H1 (cell line): Measurements from ENCODE around the gene ATF7IP. TPM values are rescaled to one million over a fixed set of nuclear protein-coding genes. Genes with fewer than 3 reads are reported as not detected.

Experiments
- CTCF ChIA-PET: fragments of 300-600 bp; sonication (Branson Sonifier 250); formaldehyde crosslinking; loops from one replicate; lab custom pipeline; 2021; ENCODE audit not compliant: partially characterized antibody; lab: Charles Lee
- POLR2A ChIA-PET: fragments of 300-600 bp; sonication (Branson Sonifier 250); formaldehyde crosslinking; loops from one replicate; lab custom pipeline; 2021; ENCODE audit warnings: inconsistent platforms; ENCODE audit not compliant: partially characterized antibody; lab: Charles Lee
- DNase-seq, 2 experiments: peaks; one replicate each; pipeline versions ENCODE4 v3.0.0 to v3.0.0-alpha.2; 2010 to 2022; ENCODE audit warnings: low spot score in 2 of 2, low read depth in 1 of 2, mixed read lengths in 1 of 2
- FAIRE-seq: peaks from 2 replicates; lab custom pipeline; 2011; peaks lifted over from hg19 to GRCh38; lab: Jason Lieb, UNC
- H2AFZ ChIP-seq: 2 replicates; pipeline ENCODE4 v1.8.1; 2012; ENCODE audit warnings: low read length, inconsistent platforms
- H2AK5ac ChIP-seq: 2 replicates; pipeline ENCODE4 v1.6.1; 2013; ENCODE audit warnings: low read depth, low read length
- H2BK120ac ChIP-seq: replicated peaks from 2 replicates; pipeline ENCODE3; 2013; ENCODE audit warnings: low read depth, low read length, inconsistent platforms
- H2BK12ac ChIP-seq: 2 replicates; pipeline ENCODE4 v1.6.1; 2013; ENCODE audit warnings: low read depth, low read length
- H2BK15ac ChIP-seq: 2 replicates; pipeline ENCODE4 v1.6.1; 2013; ENCODE audit warnings: low read length
- H2BK20ac ChIP-seq: 2 replicates; pipeline ENCODE4 v1.6.1; 2013; ENCODE audit warnings: low read length
- H2BK5ac ChIP-seq: 2 replicates; pipeline ENCODE4 v1.6.1; 2013; ENCODE audit warnings: low read depth, low read length
- H3K14ac ChIP-seq: 2 replicates; pipeline ENCODE4 v1.6.1; 2013; ENCODE audit warnings: inconsistent platforms; ENCODE audit not compliant: insufficient read length
- H3K18ac ChIP-seq: 2 replicates; pipeline ENCODE4 v1.6.1; 2013; ENCODE audit warnings: low read length; ENCODE audit errors: extremely low read depth
- H3K23ac ChIP-seq: 2 replicates; pipeline ENCODE4 v1.6.1; 2013; ENCODE audit warnings: inconsistent platforms; ENCODE audit not compliant: insufficient read length
- H3K23me2 ChIP-seq: 2 replicates; pipeline ENCODE4 v1.6.1; 2013; ENCODE audit warnings: low read depth, low read length
- H3K27ac ChIP-seq: 2 replicates; pipeline ENCODE4 v1.6.1; 2011; ENCODE audit warnings: low read depth, low read length, inconsistent platforms
- H3K27me3 ChIP-seq, 4 experiments: replicated peaks in 1 of 4; 1 replicate in 1 of 4; 2 replicates in 3 of 4; pipeline versions ENCODE4 v1.6.1 to v1.8.1; 2011 to 2013; ENCODE audit warnings: low read length in 3 of 4, mild to moderate bottlenecking in 3 of 4, inconsistent platforms in 2 of 4, mixed read lengths in 2 of 4, moderate library complexity in 1 of 4; ENCODE audit not compliant: control insufficient read depth in 3 of 4, insufficient read depth in 3 of 4; ENCODE audit errors: extremely low read depth in 1 of 4
- H3K36me3 ChIP-seq, 4 experiments: 2 replicates each; pipeline versions ENCODE4 v1.6.1 to v1.8.1; 2011 to 2013; ENCODE audit warnings: mild to moderate bottlenecking in 4 of 4, low read length in 3 of 4, moderate library complexity in 2 of 4, control low read depth in 1 of 4, inconsistent platforms in 1 of 4; ENCODE audit not compliant: insufficient read depth in 4 of 4, control insufficient read depth in 2 of 4
- H3K4ac ChIP-seq: replicated peaks from 2 replicates; pipeline ENCODE3; 2013; ENCODE audit warnings: low read length, low read depth, mixed read lengths, inconsistent platforms; ENCODE audit not compliant: insufficient read length
- H3K4me1 ChIP-seq, 4 experiments: replicated peaks in 1 of 4; 1 replicate in 1 of 4; 2 replicates in 3 of 4; pipeline versions ENCODE4 v1.6.1 to v1.8.1; 2011 to 2013; ENCODE audit warnings: low read length in 3 of 4, inconsistent platforms in 2 of 4, mixed read lengths in 1 of 4; ENCODE audit not compliant: insufficient read depth in 4 of 4, control insufficient read depth in 3 of 4
- H3K4me2 ChIP-seq, 2 experiments: 2 replicates each; pipeline versions ENCODE4 v1.6.1 to v1.8.1; 2011 to 2013; ENCODE audit warnings: low read depth in 2 of 2, low read length in 2 of 2, control low read depth in 1 of 2, inconsistent platforms in 1 of 2, mild to moderate bottlenecking in 1 of 2; ENCODE audit not compliant: insufficient read depth in 1 of 2
- H3K4me3 ChIP-seq, 4 experiments: fragments of 200-600, 300-600 bp in 1 of 4; sonication (generic), shearing (Covaris generic), sonication (Bioruptor Twin) in 1 of 4; 2 replicates each; pipeline versions ENCODE4 v1.5.1 to v1.8.1; 2011 to 2016; ENCODE audit warnings: low read length in 4 of 4, low read depth in 3 of 4, control low read depth in 2 of 4, inconsistent platforms in 2 of 4, mild to moderate bottlenecking in 2 of 4, mixed read lengths in 1 of 4, moderate library complexity in 1 of 4; ENCODE audit not compliant: insufficient read depth in 2 of 4; ENCODE audit errors: extremely low read depth in 1 of 4
- H3K56ac ChIP-seq: replicated peaks from 2 replicates; pipeline ENCODE3; 2013; ENCODE audit warnings: low read depth, mild to moderate bottlenecking, mixed read lengths, low read length, inconsistent platforms; ENCODE audit not compliant: insufficient read length
- H3K79me1 ChIP-seq: 2 replicates; pipeline ENCODE4 v1.6.1; 2013; ENCODE audit warnings: low read depth, low read length, control low read depth
- H3K79me2 ChIP-seq, 2 experiments: 2 replicates each; pipeline versions ENCODE4 v1.6.1 to v1.8.1; 2012 to 2013; ENCODE audit warnings: low read length in 2 of 2, mild to moderate bottlenecking in 2 of 2, inconsistent platforms in 1 of 2; ENCODE audit not compliant: insufficient read depth in 2 of 2, control insufficient read depth in 1 of 2
- H3K9ac ChIP-seq, 4 experiments: replicated peaks in 1 of 4; 1 replicate in 1 of 4; 2 replicates in 3 of 4; pipeline versions ENCODE4 v1.6.1 to v1.8.1; 2011 to 2013; ENCODE audit warnings: low read depth in 3 of 4, low read length in 3 of 4, control low read depth in 2 of 4, mild to moderate bottlenecking in 2 of 4, moderate library complexity in 2 of 4, inconsistent platforms in 1 of 4; ENCODE audit errors: extremely low read depth in 1 of 4
- H3K9me3 ChIP-seq, 2 experiments: 2 replicates each; pipeline versions ENCODE4 v1.6.1 to v1.8.1; 2012 to 2013; ENCODE audit warnings: mild to moderate bottlenecking in 2 of 2, moderate library complexity in 2 of 2, control low read depth in 1 of 2, inconsistent platforms in 1 of 2, low read depth in 1 of 2, low read length in 1 of 2, mixed read lengths in 1 of 2; ENCODE audit not compliant: insufficient read depth in 2 of 2
- H4K20me1 ChIP-seq, 2 experiments: replicated peaks in 1 of 2; 2 replicates each; pipeline versions ENCODE3 to v1.8.1; 2011 to 2013; ENCODE audit warnings: inconsistent platforms in 2 of 2, low read length in 2 of 2, mild to moderate bottlenecking in 1 of 2; ENCODE audit not compliant: insufficient read depth in 2 of 2, control insufficient read depth in 1 of 2
- H4K5ac ChIP-seq: 2 replicates; pipeline ENCODE4 v1.6.1; 2013; ENCODE audit warnings: low read length, low read depth, mixed read lengths, inconsistent platforms; ENCODE audit not compliant: insufficient read length
- H4K8ac ChIP-seq: 2 replicates; pipeline ENCODE4 v1.8.0; 2013; ENCODE audit warnings: mild to moderate bottlenecking, moderate library complexity, low read length, inconsistent platforms; ENCODE audit not compliant: insufficient read depth; ENCODE audit errors: extremely low read depth
- H4K91ac ChIP-seq: replicated peaks from 2 replicates; pipeline ENCODE3; 2013; ENCODE audit warnings: low read length, mixed read lengths, inconsistent platforms; ENCODE audit not compliant: insufficient read length
- BCL11A ChIP-seq, 2 experiments: IDR thresholded peaks; one replicate each; pipeline ENCODE4 v1.6.1; 2011; ENCODE audit warnings: low read depth in 2 of 2, low read length in 2 of 2, mild to moderate bottlenecking in 2 of 2
- CHD2 ChIP-seq: IDR thresholded peaks from 2 replicates; pipeline ENCODE4 v1.6.1; 2012; ENCODE audit warnings: low read length, improper control_type of control experiment
- CTCF ChIP-seq, 3 experiments: IDR thresholded peaks; 1 replicate in 2 of 3; 2 replicates in 1 of 3; pipeline versions ENCODE4 v1.5.1 to v1.6.1; 2011; ENCODE audit warnings: low read length in 3 of 3, mild to moderate bottlenecking in 3 of 3, inconsistent platforms in 2 of 3, low read depth in 1 of 3, moderate library complexity in 1 of 3; ENCODE audit not compliant: insufficient read depth in 1 of 3; ENCODE audit errors: control extremely low read depth in 1 of 3
- GABPA ChIP-seq: IDR thresholded peaks from 2 replicates; pipeline ENCODE4 v1.6.1; 2011; ENCODE audit warnings: mild to moderate bottlenecking, low read length, moderate library complexity, borderline replicate concordance; ENCODE audit not compliant: insufficient read depth
- POLR2AphosphoS5 ChIP-seq: IDR thresholded peaks from 2 replicates; pipeline ENCODE4 v1.6.1; 2011; ENCODE audit warnings: low read depth, low read length
- RAD21 ChIP-seq, 2 experiments: IDR thresholded peaks in 1 of 2; conservative IDR thresholded peaks in 1 of 2; 2 replicates each; pipeline ENCODE4 v1.6.1; 2011; ENCODE audit warnings: low read depth in 2 of 2, low read length in 2 of 2, improper control_type of control experiment in 1 of 2, inconsistent platforms in 1 of 2, mild to moderate bottlenecking in 1 of 2, moderate library complexity in 1 of 2
- SIRT6 ChIP-seq: IDR thresholded peaks from one replicate; pipeline ENCODE4 v1.7.1; 2012; ENCODE audit warnings: low read length, inconsistent platforms
- SRF ChIP-seq: IDR thresholded peaks from 2 replicates; pipeline ENCODE4 v1.6.1; 2011; ENCODE audit warnings: mild to moderate bottlenecking, low read depth, low read length, moderate library complexity
- TEAD4 ChIP-seq: IDR thresholded peaks from 2 replicates; pipeline ENCODE4 v1.6.1; 2012; ENCODE audit warnings: low read depth, low read length, inconsistent platforms, mixed read lengths
- ZNF274 ChIP-seq: IDR thresholded peaks from 2 replicates; pipeline ENCODE4 v1.7.0; 2012; ENCODE audit warnings: low read length, borderline replicate concordance; ENCODE audit errors: extremely low read depth
- WGBS, 2 experiments: shearing (Covaris generic) in 1 of 2; methylation state at CpG; one replicate each; pipeline versions ENCODE4 v1.1.6 to v1.1.7; 2013 to 2015; ENCODE audit warnings: low lambda C conversion rate in 2 of 2, mixed read lengths in 2 of 2, inconsistent platforms in 1 of 2, low coverage in 1 of 2, missing lambda C conversion rate in 1 of 2; ENCODE audit not compliant: insufficient replicate concordance in 2 of 2, insufficient coverage in 1 of 2, insufficient read length in 1 of 2; ENCODE audit errors: extremely low coverage in 1 of 2, missing lambda C conversion rate in 1 of 2; 5-methylcytosine and 5-hydroxymethylcytosine counted together
- polyA plus RNA-seq, 7 experiments: library from polyadenylated mRNA; depleted of rRNA in 3 of 7; stranded (reverse) in 5 of 7; unstranded in 2 of 7; fragments of >200 nt in 5 of 7; fragments of 200-250 nt in 2 of 7; gene quantifications; 1 replicate in 5 of 7; 2 replicates in 1 of 7; 4 replicates in 1 of 7; pipeline versions ENCODE4 v1.2.1 to v1.2.3, GENCODE V29; 2011 to 2013; ENCODE audit warnings: missing spikeins in 2 of 7, mixed read lengths in 2 of 7
- total RNA-seq: library from RNA; stranded (reverse); fragmentation: NEBNext Ultra II Directional; extraction: Animal tissue kit (Norgen Biotek cat#: 25700); gene quantifications from 2 replicates; pipeline ENCODE4 v1.2.1, GENCODE V29; 2021

Gene ATF7IP
- total and polyA plus RNA-seq, 2 of the 8 experiments (the other 6 are each of a cell fraction or from before 2014, with no cell fraction given): 34.2 to 148 TPM

- POLR2A ChIA-PET: interaction anchor here (0.6 to 1.7 kb wide), 6 partner anchors 10 to 133 kb away, joined by 3 to 7 read pairs (median 4); partner anchors contain the start of gene ATF7IP
- H3K18ac ChIP-seq: no peak overlapping the region
- FAIRE-seq (peak; percentile 74), DNase-seq (no peak)
- no peak overlapping the region for H3K27ac ChIP-seq
- H2AFZ ChIP-seq: no peak overlapping the region
- 57% methylated on average over 2 of the region's 3 CpGs; no CpG with 5 or more reads in 1 of the 2 experiments for WGBS, 2 experiments
- H3K56ac ChIP-seq: no peak overlapping the region
- H4K20me1 ChIP-seq: peaks cover 3% of the 10 kb centered on the region in 2 experiments
- H2BK12ac ChIP-seq: no peak overlapping the region
- no peak overlapping the region for H2BK5ac ChIP-seq
- no peak overlapping the region for H2BK15ac ChIP-seq
- 0 out of 8 replicates have a peak overlapping the region, but pooled peaks of 1 of the 4 experiments have one; percentile 15 for H3K4me3 ChIP-seq
- H4K8ac ChIP-seq: no peak overlapping the region
- CTCF ChIA-PET: no interaction called here
- H2BK20ac ChIP-seq: no peak overlapping the region
- no peak overlapping the region for H3K14ac ChIP-seq
- H4K5ac ChIP-seq: peak overlapping the region; percentile 58
- peaks cover 16 to 99% of the 10 kb centered on the region in 2 experiments; a peak in 3 of 4 replicates for H3K79me2 ChIP-seq
- no peaks in the 10 kb centered on the region for H3K79me1 ChIP-seq
- no peak overlapping the region for H3K4ac ChIP-seq
- no peak overlapping the region for H4K91ac ChIP-seq
- H3K23me2 ChIP-seq: no peaks in the 10 kb centered on the region
- H3K4me2 ChIP-seq: peak overlapping the region in 1 of 2 experiments; percentile 31; a peak in 2 of 4 replicates
- H3K36me3 ChIP-seq: no peaks in the 10 kb centered on the region; a peak in 1 of 8 replicates
- H2AK5ac ChIP-seq: no peak overlapping the region
- H3K27me3 ChIP-seq: no peaks in the 10 kb centered on the region
- H3K9ac ChIP-seq: no peak overlapping the region
- H3K9me3 ChIP-seq: no peaks in the 10 kb centered on the region; a peak in 1 of 4 replicates
- no peak overlapping the region for H2BK120ac ChIP-seq
- no peak overlapping the region for H3K23ac ChIP-seq
- peaks cover 0 to 37% (median 4%) of the 10 kb centered on the region in 4 experiments; a peak in 4 of 7 replicates for H3K4me1 ChIP-seq
- TF ChIP-seq CHD2 (no peak), GABPA (no peak), ZNF274 (no peak), BCL11A (IDR thresholded peaks at IDR 0.05; ENCODE audit: low read depth in 2 of 2, low read length in 2 of 2) (no peak), POLR2AphosphoS5 (no peak), CTCF (IDR thresholded peaks at IDR 0.05; ENCODE audit: control extremely low read depth in 1 of 3, insufficient read depth in 1 of 3, low read depth in 1 of 3, low read length in 3 of 3) (no peak), TEAD4 (no peak), RAD21 (IDR thresholded peaks at IDR 0.05 in 1 of 2, conservative IDR thresholded peaks at IDR 0.05 in 1 of 2; ENCODE audit: low read depth in 2 of 2, low read length in 2 of 2) (no peak), SRF (no peak), SIRT6 (no peak)
Measured at GRCh38 chr12:14390870-14391530, 25.5 kb downstream of the ATF7IP start.
